MM.1S (cell line): Measurements from ENCODE around the gene ASPN.

ENCODE experiments used
- EZH2 ChIP-seq: fragments of 300-600 bp; sonication (generic); optimal IDR thresholded peaks from 2 replicates; pipeline ENCODE3; 2017; ENCODE audit warnings: low read depth, mild to moderate bottlenecking, antibody characterized with exemption, low read length, mixed read lengths
- EZH2phosphoT487 ChIP-seq: fragments of 300-600 bp; sonication (generic); IDR thresholded peaks from 2 replicates; pipeline ENCODE4 v1.6.1; 2018; ENCODE audit warnings: antibody characterized with exemption, low read length
- TF ChIP-seq, protein P1 (sequence below): fragments of 300-600 bp; sonication (generic); IDR thresholded peaks from 2 replicates; pipeline ENCODE4 v1.5.1; 2016; ENCODE audit warnings: antibody characterized with exemption, low read length, mixed read lengths

DNA sequence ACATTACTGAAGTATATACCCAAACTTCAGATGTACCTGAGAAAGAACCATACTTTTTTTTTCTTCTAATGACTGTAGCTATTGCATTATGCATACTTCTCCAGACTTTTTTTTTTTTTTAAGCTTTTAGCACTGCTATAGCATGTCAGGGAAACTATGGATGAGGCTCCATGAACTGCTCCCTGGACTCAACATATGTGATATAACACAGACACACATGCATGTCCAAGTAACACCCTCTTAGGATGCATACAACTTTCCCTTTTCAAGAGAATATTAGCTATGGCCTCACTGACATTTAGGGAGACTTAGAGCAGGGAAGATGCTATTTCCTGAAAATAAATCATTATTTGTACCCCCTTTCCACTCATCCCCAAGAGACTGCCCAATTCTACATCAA, 499 bp upstream of the ASPN start:
- TF ChIP-seq, protein P1, sequence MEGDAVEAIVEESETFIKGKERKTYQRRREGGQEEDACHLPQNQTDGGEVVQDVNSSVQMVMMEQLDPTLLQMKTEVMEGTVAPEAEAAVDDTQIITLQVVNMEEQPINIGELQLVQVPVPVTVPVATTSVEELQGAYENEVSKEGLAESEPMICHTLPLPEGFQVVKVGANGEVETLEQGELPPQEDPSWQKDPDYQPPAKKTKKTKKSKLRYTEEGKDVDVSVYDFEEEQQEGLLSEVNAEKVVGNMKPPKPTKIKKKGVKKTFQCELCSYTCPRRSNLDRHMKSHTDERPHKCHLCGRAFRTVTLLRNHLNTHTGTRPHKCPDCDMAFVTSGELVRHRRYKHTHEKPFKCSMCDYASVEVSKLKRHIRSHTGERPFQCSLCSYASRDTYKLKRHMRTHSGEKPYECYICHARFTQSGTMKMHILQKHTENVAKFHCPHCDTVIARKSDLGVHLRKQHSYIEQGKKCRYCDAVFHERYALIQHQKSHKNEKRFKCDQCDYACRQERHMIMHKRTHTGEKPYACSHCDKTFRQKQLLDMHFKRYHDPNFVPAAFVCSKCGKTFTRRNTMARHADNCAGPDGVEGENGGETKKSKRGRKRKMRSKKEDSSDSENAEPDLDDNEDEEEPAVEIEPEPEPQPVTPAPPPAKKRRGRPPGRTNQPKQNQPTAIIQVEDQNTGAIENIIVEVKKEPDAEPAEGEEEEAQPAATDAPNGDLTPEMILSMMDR, result no peak
- no peak for TF ChIP-seq EZH2
- TF ChIP-seq EZH2phosphoT487, result no peak
